HepG2 (cell line): ENCODE data around the gene MRM2. TPM values are rescaled to one million over a fixed set of nuclear protein-coding genes. Genes with fewer than 3 reads are reported as not detected.

ENCODE experiments used
- ATAC-seq: fragments of 200-7000 bp; cut with Tn5 transposase; 3 replicates; pipeline ENCODE4 v1.9.1; 2020; ENCODE audit warnings: mild to moderate bottlenecking, moderate library complexity
- BruUV-seq: library from RNA; stranded (reverse); fragments of 400-500 nt; replicated peaks from 2 replicates; lab custom pipeline; 2021; lab: Mats Ljungman, UMichigan
- CTCF ChIA-PET: fragments of 300-600 bp; formaldehyde crosslinking; extraction: SDS; loops from one replicate; lab custom pipeline; 2021; ENCODE audit warnings: low total read pairs, inconsistent platforms, low intra/inter-chr PET ratio; lab: Yijun Ruan, JAX
- POLR2A ChIA-PET: fragments of 350-600 bp; sonication (Branson Sonifier 250); formaldehyde crosslinking; loops from one replicate; lab custom pipeline; 2020; ENCODE audit warnings: antibody characterized with exemption, inconsistent platforms; lab: Yijun Ruan, JAX
- DNase-seq: peaks from one replicate; pipeline ENCODE4 v3.0.0-alpha.2; 2015; ENCODE audit warnings: low spot score
- FAIRE-seq: peaks from 3 replicates; lab custom pipeline; 2011; peaks lifted over from hg19 to GRCh38; lab: Jason Lieb, UNC
- H2AFZ ChIP-seq: one replicate; pipeline ENCODE4 v1.6.1; 2011; ENCODE audit warnings: low read length, inconsistent platforms
- H3K27ac ChIP-seq: fragments of 300-600 bp; 3 replicates; pipeline ENCODE4 v1.8.0; 2011; ENCODE audit warnings: mixed run types, mild to moderate bottlenecking, mixed read lengths, low read length, inconsistent platforms; ENCODE audit not compliant: insufficient read depth; ENCODE audit errors: extremely low read length
- H3K27me3 ChIP-seq, 2 experiments: fragments of 200-600 bp in 1 of 2; 2 replicates in 1 of 2; 3 replicates in 1 of 2; pipeline versions ENCODE4 v1.6.0 to v1.8.0; 2011; ENCODE audit warnings: low read length in 2 of 2, mild to moderate bottlenecking in 2 of 2, moderate library complexity in 2 of 2, inconsistent platforms in 1 of 2; ENCODE audit not compliant: insufficient read depth in 2 of 2, control insufficient read depth in 1 of 2
- H3K36me3 ChIP-seq, 2 experiments: fragments of 200-600 bp in 1 of 2; replicated peaks in 1 of 2; 2 replicates in 1 of 2; 3 replicates in 1 of 2; pipeline versions ENCODE4 v1.5.1 to v1.8.0; 2011; ENCODE audit warnings: low read length in 2 of 2, inconsistent platforms in 1 of 2; ENCODE audit not compliant: insufficient read depth in 2 of 2, control insufficient read depth in 1 of 2
- H3K4me1 ChIP-seq: 2 replicates; pipeline ENCODE4 v1.5.1; 2012; ENCODE audit warnings: low read length, inconsistent platforms; ENCODE audit not compliant: insufficient read depth
- H3K4me2 ChIP-seq: 2 replicates; pipeline ENCODE4 v1.6.0; 2011; ENCODE audit warnings: low read depth, low read length, inconsistent platforms
- H3K4me3 ChIP-seq, 3 experiments: fragments of 200-600 bp in 1 of 3; sonication (generic), shearing (Covaris generic) in 1 of 3; replicated peaks in 1 of 3; 2 replicates each; pipeline ENCODE4 v1.5.1; 2011 to 2016; ENCODE audit warnings: low read length in 3 of 3, inconsistent platforms in 2 of 3, low read depth in 2 of 3, mild to moderate bottlenecking in 2 of 3, control low read depth in 1 of 3, mixed read lengths in 1 of 3; ENCODE audit not compliant: insufficient read depth in 1 of 3
- H3K79me2 ChIP-seq: one replicate; pipeline ENCODE4 v1.6.1; 2011; ENCODE audit warnings: low read length, inconsistent platforms; ENCODE audit not compliant: insufficient read depth
- H3K9ac ChIP-seq: 2 replicates; pipeline ENCODE4 v1.6.0; 2011; ENCODE audit warnings: mild to moderate bottlenecking, low read depth, low read length, inconsistent platforms; ENCODE audit not compliant: insufficient read depth
- H3K9me3 ChIP-seq: 2 replicates; pipeline ENCODE4 v1.5.1; 2012; ENCODE audit warnings: mild to moderate bottlenecking, low read length
- H4K20me1 ChIP-seq: 2 replicates; pipeline ENCODE4 v1.6.0; 2011; ENCODE audit warnings: inconsistent platforms, mild to moderate bottlenecking, low read length, moderate library complexity; ENCODE audit not compliant: insufficient read depth
- ADNP ChIP-seq: sonication (generic); formaldehyde crosslinking; IDR thresholded peaks from 2 replicates; pipeline ENCODE4 v1.4.0; 2020; ENCODE audit warnings: missing genetic modification reagents
- AGO1 ChIP-seq: fragments of 200-400 bp; formaldehyde crosslinking; IDR thresholded peaks from 2 replicates; pipeline ENCODE4 v1.6.1; 2017; ENCODE audit warnings: mild to moderate bottlenecking, low read depth, low read length, moderate library complexity; ENCODE audit not compliant: poor library complexity, severe bottlenecking
- AKAP8 ChIP-seq: sonication (generic); formaldehyde crosslinking; IDR thresholded peaks from 2 replicates; pipeline ENCODE4 v1.5.1; 2020; ENCODE audit warnings: mild to moderate bottlenecking, missing genetic modification reagents
- BRD4 ChIP-seq: sonication (generic); formaldehyde crosslinking; IDR thresholded peaks from 2 replicates; pipeline ENCODE4 v1.4.0; 2020; ENCODE audit warnings: missing genetic modification reagents
- IRF2 ChIP-seq: IDR thresholded peaks from 2 replicates; pipeline ENCODE4 v1.6.1; 2018; ENCODE audit warnings: missing genetic modification reagents, missing compliant biosample characterization
- KLF13 ChIP-seq: sonication (generic); formaldehyde crosslinking; IDR thresholded peaks from 2 replicates; pipeline ENCODE4 v1.4.0; 2020; ENCODE audit warnings: mild to moderate bottlenecking, missing genetic modification reagents
- MIER2 ChIP-seq: IDR thresholded peaks from 2 replicates; pipeline ENCODE4 v1.6.1; 2016; ENCODE audit warnings: missing biosample characterization, missing genetic modification reagents
- PATZ1 ChIP-seq: sonication (generic); formaldehyde crosslinking; IDR thresholded peaks from 2 replicates; pipeline ENCODE4 v1.4.0; 2020; ENCODE audit warnings: missing genetic modification reagents
- PHF20 ChIP-seq: sonication (generic); formaldehyde crosslinking; IDR thresholded peaks from 2 replicates; pipeline ENCODE4 v1.5.0; 2020; ENCODE audit warnings: mild to moderate bottlenecking, missing genetic modification reagents
- PHF21A ChIP-seq: sonication (generic); formaldehyde crosslinking; IDR thresholded peaks from 2 replicates; pipeline ENCODE4 v1.5.0; 2020; ENCODE audit warnings: mild to moderate bottlenecking, missing genetic modification reagents
- SKI ChIP-seq: fragments of 450-650 bp; IDR thresholded peaks from one replicate; pipeline ENCODE4 v1.6.1; 2018; ENCODE audit warnings: mild to moderate bottlenecking; ENCODE audit not compliant: partially characterized antibody
- SRSF4 ChIP-seq: fragments of 200-400 bp; formaldehyde crosslinking; IDR thresholded peaks from one replicate; pipeline ENCODE4 v1.6.1; 2018; ENCODE audit warnings: mild to moderate bottlenecking, low read depth, low read length, moderate library complexity; ENCODE audit not compliant: poor library complexity, severe bottlenecking
- U2AF1 ChIP-seq: fragments of 200-400 bp; formaldehyde crosslinking; optimal IDR thresholded peaks from 2 replicates; pipeline ENCODE3; 2017; ENCODE audit warnings: mild to moderate bottlenecking, low read depth, low read length
- ZBTB25 ChIP-seq: IDR thresholded peaks from 2 replicates; pipeline ENCODE4 v1.6.1; 2018; ENCODE audit warnings: missing genetic modification reagents
- ZFP37 ChIP-seq: sonication (generic); formaldehyde crosslinking; IDR thresholded peaks from 2 replicates; pipeline ENCODE4 v1.4.0; 2020; ENCODE audit warnings: missing genetic modification reagents, borderline replicate concordance
- ZIK1 ChIP-seq: sonication (generic); formaldehyde crosslinking; IDR thresholded peaks from 2 replicates; pipeline ENCODE4 v1.5.0; 2020; ENCODE audit warnings: mild to moderate bottlenecking, low read depth, missing genetic modification reagents, borderline replicate concordance
- ZNF331 ChIP-seq: sonication (generic); formaldehyde crosslinking; IDR thresholded peaks from 2 replicates; pipeline ENCODE4 v1.4.0; 2020; ENCODE audit warnings: missing genetic modification reagents
- ZNF562 ChIP-seq: sonication (generic); formaldehyde crosslinking; IDR thresholded peaks from 2 replicates; pipeline ENCODE4 v1.8.0; 2022; ENCODE audit warnings: missing genetic modification reagents, borderline replicate concordance
- WGBS: methylation state at CpG from one replicate; pipeline ENCODE4 v1.1.6; 2017; ENCODE audit warnings: low lambda C conversion rate; 5-methylcytosine and 5-hydroxymethylcytosine counted together
- in situ Hi-C: cut with HindIII; loops from 2 replicates; pipeline ENCODE4 v1.10.0; 2017; ENCODE audit warnings: low pct_unique_long_range_greater_than_20kb; ENCODE audit not compliant: extremely low pct_ligation_motif_present
- intact Hi-C: fragments of 100-400 bp; cut with micrococcal nuclease; formaldehyde crosslinking; loops from one replicate; pipeline ENCODE4 v1.10.0; 2022; ENCODE audit not compliant: unreplicated experiment
- polyA plus RNA-seq, 8 experiments: library from polyadenylated mRNA; depleted of rRNA in 3 of 8; stranded (reverse) in 7 of 8; unstranded in 1 of 8; fragments of >200 nt; fragmentation: Illumina TruSeq in 4 of 8; extraction: Trizol in 4 of 8; gene quantifications; 2 replicates each; pipeline versions ENCODE4 v1.2.1 to v1.2.3, GENCODE V29; 2011 to 2016; ENCODE audit warnings: low read depth in 4 of 8, missing spikeins in 1 of 8, mixed read lengths in 1 of 8; ENCODE audit not compliant: insufficient read depth in 1 of 8
- total RNA-seq, 5 experiments: library from RNA; depleted of rRNA; stranded (reverse); fragments of >200 nt; fragmentation: Illumina TruSeq; extraction: Trizol; gene quantifications; 2 replicates each; pipeline ENCODE4 v1.2.3, GENCODE V29; 2016; ENCODE audit warnings: low read depth in 1 of 5
- TF ChIP-seq, protein P1 (sequence below): sonication (generic); formaldehyde crosslinking; IDR thresholded peaks from 2 replicates; pipeline ENCODE4 v1.4.0; 2020; ENCODE audit warnings: missing genetic modification reagents, mild to moderate bottlenecking, borderline replicate concordance

The MRM2 gene
- total and polyA plus RNA-seq, 2 of the 13 experiments (the other 11 are each of a cell fraction or from before 2014, with no cell fraction given) = 13.2 to 34.2 TPM

DNA sequence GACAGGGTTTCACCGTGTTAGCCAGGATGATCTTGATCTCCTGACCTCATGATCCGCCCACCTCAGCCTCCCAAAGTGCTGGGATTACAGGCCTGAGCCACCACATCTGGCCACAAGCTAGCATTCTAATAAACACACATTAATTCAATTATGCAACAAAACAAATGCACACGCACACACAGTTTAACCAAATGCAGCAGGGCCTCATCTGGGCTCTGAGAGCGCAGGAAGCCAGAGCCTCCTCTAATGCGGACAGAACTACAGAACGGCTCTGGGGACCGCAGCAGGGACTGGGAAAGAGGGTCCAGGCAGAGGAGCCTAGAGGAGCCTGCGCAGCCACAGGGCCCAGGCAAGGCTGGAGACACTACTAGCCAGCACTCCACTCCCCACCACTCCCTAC, 13.1 kb downstream of the MRM2 start:
- in situ Hi-C loops = no loop called here
- POLR2A ChIA-PET = no interaction called here
- peaks cover 65% of the 10 kb centered on the region for H3K79me2 ChIP-seq

More for the DNA sequence above, 13.1 kb downstream of the MRM2 start:
- BruUV-seq = no TSS peak
- H3K9me3 ChIP-seq = no peaks in the 10 kb centered on the region
- no peak overlapping the region for H3K4me2 ChIP-seq
- DNase-seq (no peak), ATAC-seq (no peak), FAIRE-seq (no peak)
- H3K4me1 ChIP-seq = peaks cover 32% of the 10 kb centered on the region
- H2AFZ ChIP-seq = no peak overlapping the region
- H3K27ac ChIP-seq = no peak overlapping the region
- H3K9ac ChIP-seq = no peak overlapping the region
- 89% methylated on average over 8 of the region's 8 CpGs for WGBS
- H3K27me3 ChIP-seq = no peaks in the 10 kb centered on the region
- intact Hi-C loops = no loop called here
- TF ChIP-seq U2AF1 (no peak), AGO1 (no peak), ZNF331 (CRISPR knock-in tag) (no peak), KLF13 (CRISPR knock-in tag) (no peak), SRSF4 (no peak), ZFP37 (CRISPR knock-in tag) (no peak), SKI (no peak), BRD4 (CRISPR knock-in tag) (no peak), PHF20 (CRISPR knock-in tag) (no peak), MIER2 (CRISPR knock-in tag) (no peak), ZBTB25 (CRISPR knock-in tag) (no peak), PATZ1 (CRISPR knock-in tag) (no peak), AKAP8 (CRISPR knock-in tag) (no peak), PHF21A (CRISPR knock-in tag) (no peak), ZIK1 (no peak), ZNF562 (no peak), IRF2 (CRISPR knock-in tag) (no peak), ADNP (CRISPR knock-in tag) (no peak)
- TF ChIP-seq, protein P1, sequence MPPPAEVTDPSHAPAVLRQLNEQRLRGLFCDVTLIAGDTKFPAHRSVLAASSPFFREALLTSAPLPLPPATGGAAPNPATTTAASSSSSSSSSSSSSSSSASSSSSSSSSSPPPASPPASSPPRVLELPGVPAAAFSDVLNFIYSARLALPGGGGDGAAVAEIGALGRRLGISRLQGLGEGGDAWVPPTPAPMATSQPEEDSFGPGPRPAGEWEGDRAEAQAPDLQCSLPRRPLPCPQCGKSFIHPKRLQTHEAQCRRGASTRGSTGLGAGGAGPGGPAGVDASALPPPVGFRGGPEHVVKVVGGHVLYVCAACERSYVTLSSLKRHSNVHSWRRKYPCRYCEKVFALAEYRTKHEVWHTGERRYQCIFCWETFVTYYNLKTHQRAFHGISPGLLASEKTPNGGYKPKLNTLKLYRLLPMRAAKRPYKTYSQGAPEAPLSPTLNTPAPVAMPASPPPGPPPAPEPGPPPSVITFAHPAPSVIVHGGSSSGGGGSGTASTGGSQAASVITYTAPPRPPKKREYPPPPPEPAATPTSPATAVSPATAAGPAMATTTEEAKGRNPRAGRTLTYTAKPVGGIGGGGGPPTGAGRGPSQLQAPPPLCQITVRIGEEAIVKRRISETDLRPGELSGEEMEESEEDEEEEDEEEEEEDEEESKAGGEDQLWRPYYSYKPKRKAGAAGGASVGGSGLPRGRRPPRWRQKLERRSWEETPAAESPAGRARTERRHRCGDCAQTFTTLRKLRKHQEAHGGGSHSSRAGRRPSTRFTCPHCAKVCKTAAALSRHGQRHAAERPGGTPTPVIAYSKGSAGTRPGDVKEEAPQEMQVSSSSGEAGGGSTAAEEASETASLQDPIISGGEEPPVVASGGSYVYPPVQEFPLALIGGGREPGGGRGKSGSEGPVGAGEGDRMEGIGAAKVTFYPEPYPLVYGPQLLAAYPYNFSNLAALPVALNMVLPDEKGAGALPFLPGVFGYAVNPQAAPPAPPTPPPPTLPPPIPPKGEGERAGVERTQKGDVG = no peak
- no peak overlapping the region for H3K4me3 ChIP-seq
- H4K20me1 ChIP-seq = peaks cover 3% of the 10 kb centered on the region; the same call in 1 of the 2 replicates
- CTCF ChIA-PET = no interaction called here
- H3K36me3 ChIP-seq = peaks cover 23 to 66% of the 10 kb centered on the region in 2 experiments
